K562 (cell line): ENCODE measurements around the gene GRAMD2A. TPM values are rescaled to one million over a fixed set of nuclear protein-coding genes. Genes with fewer than 3 reads are reported as not detected.

Experiments used
- ATAC-seq: fragments of 200-7000 bp; cut with Tn5 transposase; 3 replicates; pipeline ENCODE4 v1.9.1; 2020; ENCODE audit warnings: moderate library complexity
- BruUV-seq: library from RNA; stranded (reverse); fragments of 400-500 nt; replicated peaks from 2 replicates; lab custom pipeline; 2021; lab: Mats Ljungman, UMichigan
- CTCF ChIA-PET: fragments of 300-600 bp; formaldehyde crosslinking; extraction: SDS; loops from one replicate; lab custom pipeline; 2021; ENCODE audit warnings: low intra/inter-chr PET ratio; lab: Yijun Ruan, JAX
- POLR2A ChIA-PET: fragments of 300-600, 350-650 bp; sonication (Branson Sonifier 250); formaldehyde crosslinking; extraction: SDS; loops from one replicate; lab custom pipeline; 2021; ENCODE audit warnings: antibody characterized with exemption, inconsistent platforms; lab: Yijun Ruan, JAX
- DNase-seq, 4 experiments: peaks; one replicate each; pipeline versions ENCODE4 v3.0.0 to v3.0.0-alpha.2; 2011 to 2018; ENCODE audit warnings: low spot score in 3 of 4, mixed read lengths in 3 of 4; ENCODE audit errors: extremely low read depth in 1 of 4
- FAIRE-seq: peaks from 2 replicates; lab custom pipeline; 2011; peaks lifted over from hg19 to GRCh38; lab: Jason Lieb, UNC
- H2AFZ ChIP-seq: 2 replicates; pipeline ENCODE4 v1.6.0; 2011; ENCODE audit warnings: low read depth, low read length, control low read depth, inconsistent platforms
- H3K27ac ChIP-seq: fragments of 200-600 bp; 3 replicates; pipeline ENCODE4 v1.8.0; 2011; ENCODE audit warnings: low read depth, mild to moderate bottlenecking, control low read depth, inconsistent platforms, low read length, moderate library complexity, mixed read lengths; ENCODE audit errors: extremely low read depth
- H3K27me3 ChIP-seq, 2 experiments: fragments of 300-600 bp in 1 of 2; 2 replicates in 1 of 2; 3 replicates in 1 of 2; pipeline versions ENCODE4 v1.6.0 to v1.8.0; 2011; ENCODE audit warnings: inconsistent platforms in 2 of 2, low read length in 2 of 2, mild to moderate bottlenecking in 1 of 2, mixed read lengths in 1 of 2, moderate library complexity in 1 of 2; ENCODE audit not compliant: control insufficient read depth in 2 of 2, insufficient read depth in 2 of 2
- H3K36me3 ChIP-seq: fragments of 300-600 bp; 3 replicates; pipeline ENCODE4 v1.8.0; 2011; ENCODE audit warnings: mild to moderate bottlenecking, low read length, inconsistent platforms; ENCODE audit not compliant: control insufficient read depth, insufficient read depth
- H3K4me1 ChIP-seq, 2 experiments: fragments of 200-600 bp in 1 of 2; replicated peaks in 1 of 2; 2 replicates in 1 of 2; 3 replicates in 1 of 2; pipeline versions ENCODE4 v1.5.1 to v1.8.0; 2011; ENCODE audit warnings: inconsistent platforms in 2 of 2, low read length in 2 of 2, mild to moderate bottlenecking in 1 of 2, mixed read lengths in 1 of 2, moderate library complexity in 1 of 2; ENCODE audit not compliant: control insufficient read depth in 2 of 2, insufficient read depth in 2 of 2
- H3K4me2 ChIP-seq: 2 replicates; pipeline ENCODE4 v1.6.1; 2011; ENCODE audit warnings: low read length, control low read depth, inconsistent platforms, mixed read lengths; ENCODE audit not compliant: insufficient read depth
- H3K4me3 ChIP-seq: fragments of 200-600 bp; sonication (generic), shearing (Covaris generic); 2 replicates; pipeline ENCODE4 v1.5.1; 2016; ENCODE audit warnings: control low read depth, inconsistent platforms
- H3K79me2 ChIP-seq: fragments of 200-600 bp; 3 replicates; pipeline ENCODE4 v1.8.0; 2011; ENCODE audit warnings: low read length, inconsistent platforms; ENCODE audit not compliant: control insufficient read depth, insufficient read depth
- H3K9ac ChIP-seq, 2 experiments: 2 replicates each; pipeline versions ENCODE4 v1.6.0 to v1.6.1; 2011; ENCODE audit warnings: low read depth in 2 of 2, low read length in 2 of 2, control low read depth in 1 of 2, inconsistent platforms in 1 of 2, mild to moderate bottlenecking in 1 of 2, mixed read lengths in 1 of 2; ENCODE audit not compliant: insufficient read depth in 1 of 2
- H3K9me1 ChIP-seq: one replicate; pipeline ENCODE4 v1.6.0; 2011; ENCODE audit warnings: inconsistent platforms, mild to moderate bottlenecking, low read length, moderate library complexity; ENCODE audit not compliant: control insufficient read depth, insufficient read depth
- H3K9me3 ChIP-seq: replicated peaks from 2 replicates; pipeline ENCODE4 v1.5.1; 2011; ENCODE audit warnings: low read depth, low read length, inconsistent platforms; ENCODE audit not compliant: control insufficient read depth, insufficient read depth
- H4K20me1 ChIP-seq: replicated peaks from 2 replicates; pipeline ENCODE4 v1.6.1; 2011; ENCODE audit warnings: low read length, inconsistent platforms, mixed read lengths; ENCODE audit not compliant: control insufficient read depth, insufficient read depth
- CBX2 ChIP-seq: fragments of 200-600 bp; sonication (generic); IDR thresholded peaks from one replicate; pipeline ENCODE4 v1.6.1; 2012; ENCODE audit warnings: mild to moderate bottlenecking, low read length, inconsistent platforms; ENCODE audit not compliant: insufficient read depth, poor library complexity, severe bottlenecking
- DLX4 ChIP-seq: fragments of 250-450 bp; sonication (Bioruptor Pico); IDR thresholded peaks from 2 replicates; pipeline ENCODE4 v1.6.1; 2021; ENCODE audit warnings: mild to moderate bottlenecking
- IFI16 ChIP-seq: fragments of 250-450 bp; sonication (Bioruptor Pico); IDR thresholded peaks from 2 replicates; pipeline ENCODE4 v2.1.2; 2022; ENCODE audit warnings: mild to moderate bottlenecking, inconsistent platforms
- RBM14 ChIP-seq: fragments of 200-400 bp; formaldehyde crosslinking; IDR thresholded peaks from 2 replicates; pipeline ENCODE4 v1.6.1; 2018; ENCODE audit warnings: low read depth, mild to moderate bottlenecking, low read length, moderate library complexity, borderline replicate concordance; ENCODE audit not compliant: insufficient read depth
- RFX1 ChIP-seq: fragments of 450-650 bp; IDR thresholded peaks from 2 replicates; pipeline ENCODE4 v1.6.1; 2016; ENCODE audit warnings: mild to moderate bottlenecking, moderate library complexity
- RFX5 ChIP-seq: IDR thresholded peaks from 2 replicates; pipeline ENCODE4 v1.6.1; 2011; ENCODE audit warnings: low read depth, mild to moderate bottlenecking, improper control_type of control experiment, low read length
- TCF3 ChIP-seq: sonication (generic); formaldehyde crosslinking; IDR thresholded peaks from 2 replicates; pipeline ENCODE4 v1.4.0; 2020; ENCODE audit warnings: mild to moderate bottlenecking, missing genetic modification reagents
- UBTF ChIP-seq, 2 experiments: IDR thresholded peaks; 2 replicates each; pipeline ENCODE4 v1.6.1; 2012; ENCODE audit warnings: improper control_type of control experiment in 2 of 2, low read depth in 2 of 2, low read length in 2 of 2, borderline replicate concordance in 1 of 2
- ZNF232 ChIP-seq: sonication (generic); formaldehyde crosslinking; IDR thresholded peaks from 2 replicates; pipeline ENCODE4 v1.8.0; 2022; ENCODE audit warnings: mild to moderate bottlenecking, missing genetic modification reagents
- ZNF583 ChIP-seq: fragments of 250-450 bp; sonication (Bioruptor Pico); IDR thresholded peaks from 2 replicates; pipeline ENCODE4 v1.4.0; 2020
- WGBS: fragments of 100-300 bp; shearing (Covaris generic); methylation state at CpG from one replicate; pipeline ENCODE4 v1.1.6; 2016; ENCODE audit warnings: low coverage, mixed read lengths; ENCODE audit not compliant: insufficient coverage; ENCODE audit errors: missing lambda C conversion rate; 5-methylcytosine and 5-hydroxymethylcytosine counted together
- in situ Hi-C: fragments of 300-500 bp; cut with MboI; formaldehyde crosslinking; loops from 4 replicates; pipeline ENCODE4 v1.15.0; 2018; ENCODE audit warnings: inconsistent platforms, mixed read lengths
- intact Hi-C: fragments of 100-400 bp; cut with micrococcal nuclease; formaldehyde crosslinking; loops from 2 replicates; pipeline ENCODE4 v1.14.2; 2022
- polyA plus RNA-seq, 8 experiments: library from polyadenylated mRNA; depleted of rRNA in 4 of 8; stranded (reverse) in 5 of 8; unstranded in 3 of 8; fragments of >200 nt; fragmentation: Nextera tagmentation in 2 of 8; fragmentation: Illumina TruSeq in 1 of 8; extraction: Ambion mirVana in 2 of 8; extraction: Trizol in 1 of 8; gene quantifications; 2 replicates each; pipeline versions ENCODE4 v1.2.1 to v1.2.3, GENCODE V29; 2011 to 2014; ENCODE audit warnings: inconsistent platforms in 1 of 8, missing spikeins in 1 of 8
- total RNA-seq, 7 experiments: library from RNA; depleted of rRNA in 6 of 7; stranded (reverse); fragments of >200 nt in 6 of 7; fragmentation: Illumina TruSeq in 2 of 7; extraction: Trizol in 2 of 7; gene quantifications; 2 replicates each; pipeline versions ENCODE4 v1.2.1 to v1.2.3, GENCODE V29; 2011 to 2021; ENCODE audit warnings: low replicate concordance in 1 of 7

The GRAMD2A gene
- total and polyA plus RNA-seq, 9 of the 15 experiments (the other 6 are each of a cell fraction or from before 2014, with no cell fraction given), result 0.08 to 0.22 TPM; not detected in 7

- H2AFZ ChIP-seq, result no peak overlapping the region
- no peaks in the 10 kb centered on the region for H3K9me1 ChIP-seq
- POLR2A ChIA-PET, result interaction anchor here (0.6 to 0.9 kb wide), 3 partner anchors 17 to 178 kb away, joined by 3 read pairs; no protein-coding TSS in a partner anchor
- peaks cover 34 to 41% of the 10 kb centered on the region in 2 experiments for H3K27me3 ChIP-seq
- no TSS peak for BruUV-seq
- H3K9me3 ChIP-seq, result no peaks in the 10 kb centered on the region
- H3K36me3 ChIP-seq, result no peaks in the 10 kb centered on the region
- no peak overlapping the region for H3K4me2 ChIP-seq
- WGBS, result 2% methylated on average over 9 of the region's 12 CpGs
- DNase-seq (no peak), ATAC-seq (no peak), FAIRE-seq (no peak)
- no peaks in the 10 kb centered on the region for H3K79me2 ChIP-seq
- 0 out of 2 replicates have a peak, but pooled peaks cover 4% of the 10 kb centered on the region for H4K20me1 ChIP-seq
- CTCF ChIA-PET, result no interaction called here
- in situ Hi-C loops (no loop called here), intact Hi-C loops (no loop called here)
- no peak overlapping the region for H3K4me3 ChIP-seq
- no peak overlapping the region for H3K27ac ChIP-seq
- H3K9ac ChIP-seq, result no peak overlapping the region
- H3K4me1 ChIP-seq, result peaks cover 0 to 7% of the 10 kb centered on the region in 2 experiments; a peak in 1 of 5 replicates
- no peak for TF ChIP-seq RFX1
- TF ChIP-seq RFX5, result no peak
- TF ChIP-seq CBX2, result no peak
- TF ChIP-seq IFI16 (CRISPR knock-in tag), result no peak
- TF ChIP-seq DLX4 (CRISPR knock-in tag), result no peak
- TF ChIP-seq ZNF232, result no peak
- no peak for TF ChIP-seq ZNF583 (CRISPR knock-in tag)
- no peak for TF ChIP-seq UBTF (IDR thresholded peaks at IDR 0.05; ENCODE audit: borderline replicate concordance in 1 of 2, low read depth in 2 of 2, low read length in 2 of 2)
- TF ChIP-seq TCF3 (CRISPR knock-in tag), result no peak
- TF ChIP-seq RBM14, result no peak
- TF ChIP-seq, all 486 proteins: peak for 0
These were observed 13.8 kb downstream of the GRAMD2A start for GRCh38 chr15:72183781-72184164.
